Skin of body (tissue), 2 donors: ENCODE results near the gene ABCA13. TPM values are rescaled to one million over a fixed set of nuclear protein-coding genes. Genes with fewer than 3 reads are reported as not detected.
"Not testable (repeated sequence)": the region's sequence is repeated elsewhere in the genome, so short reads cannot be mapped to it uniquely, and the experiment has no call there.

Experiments used
- DNase-seq: peaks from one replicate; lab custom pipeline; 2025; lab: John Stamatoyannopoulos, UW
- total RNA-seq: library from RNA; depleted of rRNA; stranded (reverse); fragments of >200 nt; gene quantifications from one replicate; pipeline ENCODE4 v1.2.3, GENCODE V29; 2014

The ABCA13 gene
- total RNA-seq, 1 donor from 2014 or later, result 5.6 TPM

- no peak for DNase-seq
Observed at GRCh38 chr7:48173313-48173712, 2.1 kb downstream of the ABCA13 start.

GRCh38 chr7:48173756-48174382 is 2.6 kb downstream of the ABCA13 start:
- DNase-seq, result no peak

- no peak for DNase-seq
Observed at GRCh38 chr7:48175019-48175418, 3.8 kb downstream of the ABCA13 start.

- no peak for DNase-seq
Observed at GRCh38 chr7:48176356-48176893, 5.2 kb downstream of the ABCA13 start.

DNA sequence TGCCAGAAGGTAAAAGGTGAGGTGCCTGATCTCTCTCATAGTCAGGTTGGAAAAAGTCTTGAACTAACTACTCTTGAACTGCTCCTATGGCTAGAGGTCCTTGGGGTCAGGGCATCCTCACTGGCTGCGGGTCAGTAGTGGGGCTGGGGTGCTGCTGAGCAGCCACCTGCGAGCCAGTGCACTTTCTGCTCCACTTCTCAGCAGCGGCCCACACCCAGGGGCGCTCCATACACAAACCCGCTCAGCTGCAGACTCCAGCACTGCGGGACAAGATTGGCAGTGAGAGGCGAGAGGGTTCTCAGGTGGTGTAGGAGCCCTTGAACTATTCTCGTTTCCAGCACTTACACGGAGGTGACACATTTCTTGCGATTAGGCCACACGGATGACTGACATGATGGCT is 6.0 kb downstream of the ABCA13 start:
- DNase-seq, result no peak

DNA sequence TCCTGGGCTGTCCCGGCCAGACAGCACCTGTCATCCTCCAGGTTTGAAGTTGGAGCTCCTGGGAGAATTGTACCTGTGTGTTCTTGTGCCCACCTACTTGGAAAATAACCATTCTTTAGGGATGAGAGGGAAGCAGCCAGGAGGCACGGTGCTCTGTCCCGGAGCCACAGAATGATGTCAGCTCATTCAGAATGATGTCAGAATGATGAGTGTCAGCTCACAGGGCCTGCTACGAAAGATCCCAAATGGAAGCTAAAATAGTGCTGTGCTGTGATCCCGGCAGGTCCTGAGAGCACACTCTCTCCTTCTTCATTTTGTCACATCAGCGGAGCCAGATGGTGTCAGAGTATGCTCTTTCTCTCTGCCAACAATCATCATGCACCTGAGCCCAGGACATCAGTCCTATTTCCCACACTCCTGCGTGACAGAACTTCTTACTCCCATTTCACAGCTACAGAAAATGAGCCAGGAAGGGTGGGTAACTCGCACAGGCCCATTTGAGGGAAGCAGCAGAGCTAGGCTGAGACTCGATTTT is 8.3 kb downstream of the ABCA13 start:
- no peak for DNase-seq

DNA sequence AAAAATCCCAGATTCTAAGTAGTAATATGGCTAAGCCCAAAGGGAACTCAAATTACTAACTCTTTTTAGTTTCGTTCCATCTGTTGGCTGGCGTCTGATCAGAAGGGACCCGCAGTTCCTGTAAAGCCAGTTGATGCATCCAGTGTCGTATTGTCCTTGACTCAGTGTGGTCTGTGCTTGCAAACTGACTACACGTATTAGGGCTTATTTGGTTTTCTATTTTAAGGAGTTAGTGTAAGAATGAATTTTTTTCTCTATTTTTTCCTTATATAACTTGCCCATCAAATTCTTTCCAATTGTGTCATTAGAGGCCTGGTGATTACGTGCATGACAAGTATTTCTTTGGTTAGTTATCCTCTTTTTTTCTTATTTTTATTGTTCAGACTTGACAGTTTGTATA is 9.7 kb downstream of the ABCA13 start:
- DNase-seq, result no peak

- no peak for DNase-seq
Observed at GRCh38 chr7:48182718-48183369, 11.6 kb downstream of the ABCA13 start.

DNA sequence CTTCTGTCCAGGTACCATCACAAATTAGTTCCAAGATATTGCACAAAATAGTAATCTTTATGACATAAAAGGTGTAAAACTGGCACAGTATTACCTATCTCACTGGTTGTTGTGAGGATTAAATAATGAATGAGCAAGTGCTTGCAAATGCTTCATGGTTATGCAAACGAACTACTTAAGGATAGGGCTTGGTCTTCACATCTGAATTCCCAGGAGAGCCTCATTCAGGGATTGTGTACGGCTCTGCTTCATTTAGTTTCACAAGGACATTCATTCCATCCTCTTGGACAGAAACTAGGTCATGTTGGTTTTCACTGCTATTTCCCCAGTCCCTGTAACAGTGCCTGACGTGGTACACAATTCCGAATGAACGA is 12.1 kb downstream of the ABCA13 start:
- DNase-seq, result no peak

GRCh38 chr7:48183965-48184364 is 12.7 kb downstream of the ABCA13 start:
- DNase-seq, result no peak

- no peak for DNase-seq
Observed at GRCh38 chr7:48188776-48189520, 17.7 kb downstream of the ABCA13 start.

DNA sequence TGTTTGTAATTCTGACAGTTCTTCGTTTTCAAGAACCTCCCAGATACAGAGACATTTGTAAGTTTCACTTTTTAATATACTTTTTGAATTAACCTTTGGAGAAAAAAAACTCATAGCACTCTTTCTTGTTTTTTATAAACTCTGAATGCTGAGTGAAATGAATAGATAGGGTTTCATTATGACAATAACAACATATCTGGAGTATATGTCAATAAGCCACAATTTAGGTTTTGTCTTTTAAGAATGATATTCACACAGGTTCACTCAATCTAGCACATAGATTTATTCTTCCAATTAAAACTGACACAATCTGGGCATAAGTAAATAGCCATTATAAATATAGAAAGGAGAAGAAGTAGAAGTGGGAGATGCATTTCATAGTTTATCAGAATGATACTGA is 21.7 kb downstream of the ABCA13 start:
- DNase-seq, result no peak

DNA sequence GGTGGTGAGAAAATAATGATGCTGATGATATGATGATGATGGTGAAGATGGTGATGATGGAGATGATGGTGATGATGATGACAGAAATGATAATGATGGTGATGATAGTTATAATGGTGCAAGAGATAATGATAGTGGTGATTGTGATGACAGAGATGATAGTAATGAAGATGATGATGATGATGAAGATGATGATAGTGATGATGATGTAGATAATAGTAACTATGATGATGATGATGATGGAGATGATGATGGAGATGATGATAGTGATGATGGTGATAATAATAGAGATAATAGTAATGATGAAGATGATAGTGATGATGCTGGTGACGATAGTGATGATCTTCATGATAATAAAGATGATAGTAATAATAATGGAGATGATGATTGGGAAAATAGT is 22.2 kb downstream of the ABCA13 start:
- DNase-seq, result no peak

- not testable (repeated sequence) for DNase-seq
Observed at GRCh38 chr7:48200946-48201589, 29.8 kb downstream of the ABCA13 start.

GRCh38 chr7:48202916-48203315 is 31.7 kb downstream of the ABCA13 start:
- not testable (repeated sequence) for DNase-seq

- no peak for DNase-seq
Observed at GRCh38 chr7:48207155-48207675, 36.0 kb downstream of the ABCA13 start.

- no peak for DNase-seq
Observed at GRCh38 chr7:48209004-48209600, 37.8 kb downstream of the ABCA13 start.

DNA sequence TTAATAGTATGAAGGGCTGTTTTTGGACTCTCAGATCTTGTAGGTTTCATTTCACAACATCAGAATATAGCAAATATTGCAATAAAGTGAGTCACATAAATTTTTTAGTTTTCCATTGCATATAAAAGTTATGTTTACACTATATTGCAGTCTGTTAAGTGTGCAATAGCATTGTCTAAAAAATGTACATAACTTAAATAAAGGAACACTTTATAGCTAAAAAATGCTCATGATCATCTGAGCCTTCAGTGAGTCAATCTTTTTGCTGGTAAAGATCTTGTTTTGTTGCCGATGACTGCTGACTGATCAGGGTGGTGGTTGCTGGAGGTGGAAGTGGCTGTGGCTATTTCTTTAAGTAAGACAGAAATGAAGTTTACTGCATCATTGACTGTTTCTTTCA is 42.0 kb downstream of the ABCA13 start:
- DNase-seq, result no peak

GRCh38 chr7:48217266-48217665 is 46.0 kb downstream of the ABCA13 start:
- DNase-seq, result no peak

DNA sequence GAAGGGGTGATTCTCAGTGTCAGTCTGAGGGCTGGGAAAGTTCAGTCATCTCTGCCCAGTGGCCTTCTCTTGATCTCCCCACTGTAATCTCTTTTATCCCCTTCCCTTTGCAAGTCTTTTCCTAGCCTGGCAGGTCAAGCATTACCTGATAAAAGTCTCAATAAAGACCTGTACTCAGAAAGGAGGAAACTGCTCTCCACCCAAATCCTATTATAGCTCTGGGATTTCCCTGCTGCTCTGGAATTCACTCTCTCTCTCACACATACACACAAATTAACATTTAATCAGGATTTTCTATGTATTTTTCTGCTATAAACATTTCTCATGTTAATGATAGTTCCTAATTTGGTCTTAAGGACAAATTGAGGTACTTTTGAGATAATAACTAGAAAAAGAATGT is 46.5 kb downstream of the ABCA13 start:
- DNase-seq, result no peak

- DNase-seq, result no peak
Observed at GRCh38 chr7:48224042-48224441, 52.8 kb downstream of the ABCA13 start.
